GM23338 (cell line): ENCODE data around the gene GPR33. TPM values are rescaled to one million over a fixed set of nuclear protein-coding genes. Genes with fewer than 3 reads are reported as not detected.
"Not testable (repeated sequence)": the region's sequence is repeated elsewhere in the genome, so short reads cannot be mapped to it uniquely, and the experiment has no call there.

Experiments
- ATAC-seq: fragments of 200-7000 bp; cut with Tn5 transposase; 3 replicates; pipeline ENCODE4 v1.9.1; 2020
- DNase-seq: peaks from one replicate; pipeline ENCODE4 v3.0.0-alpha.2; 2015; ENCODE audit warnings: low spot score
- H2AFZ ChIP-seq: fragments of 200-600 bp; sonication (generic); 2 replicates; pipeline ENCODE4 v1.8.0; 2016; ENCODE audit warnings: antibody characterized with exemption, mild to moderate bottlenecking, moderate library complexity
- H3F3A ChIP-seq: fragments of 200-600 bp; sonication (generic); replicated peaks from 2 replicates; pipeline ENCODE4 v1.8.0; 2017; ENCODE audit warnings: antibody characterized with exemption, mixed run types, low read depth
- H3K27ac ChIP-seq: fragments of 200-600 bp; sonication (generic); 2 replicates; pipeline ENCODE4 v1.6.1; 2016; ENCODE audit warnings: low read depth
- H3K27me3 ChIP-seq: fragments of 200-600 bp; sonication (generic); 2 replicates; pipeline ENCODE4 v1.8.0; 2016; ENCODE audit warnings: mild to moderate bottlenecking, mixed run types, moderate library complexity; ENCODE audit not compliant: insufficient read depth
- H3K36me3 ChIP-seq: fragments of 200-600 bp; sonication (generic); 2 replicates; pipeline ENCODE4 v1.8.0; 2016; ENCODE audit warnings: mild to moderate bottlenecking; ENCODE audit not compliant: insufficient read depth
- H3K4me1 ChIP-seq: fragments of 200-600 bp; sonication (generic); 2 replicates; pipeline ENCODE4 v1.8.0; 2016; ENCODE audit warnings: mild to moderate bottlenecking, moderate library complexity; ENCODE audit not compliant: insufficient read depth
- H3K4me2 ChIP-seq: fragments of 200-600 bp; sonication (generic); 2 replicates; pipeline ENCODE4 v1.7.1; 2017; ENCODE audit warnings: mixed run types
- H3K4me3 ChIP-seq: fragments of 200-600 bp; sonication (generic); 2 replicates; pipeline ENCODE4 v1.6.1; 2016; ENCODE audit warnings: mixed run types
- H3K79me2 ChIP-seq: fragments of 200-600 bp; sonication (generic); replicated peaks from 2 replicates; pipeline ENCODE4 v1.8.0; 2017; ENCODE audit warnings: mild to moderate bottlenecking; ENCODE audit not compliant: insufficient read depth
- H3K9me2 ChIP-seq: fragments of 200-600 bp; sonication (generic); 2 replicates; pipeline ENCODE4 v1.8.0; 2017; ENCODE audit not compliant: insufficient read depth
- H4K20me1 ChIP-seq: fragments of 200-600 bp; sonication (generic); replicated peaks from 2 replicates; pipeline ENCODE4 v1.8.0; 2017; ENCODE audit warnings: mild to moderate bottlenecking; ENCODE audit not compliant: insufficient read depth
- H3K27ac Mint-ChIP-seq: 2 replicates; pipeline ENCODE4 v1.8.0; 2020; ENCODE audit warnings: inconsistent platforms, mild to moderate bottlenecking, moderate library complexity, mixed read lengths
- H3K27me3 Mint-ChIP-seq: 3 replicates; pipeline ENCODE4 v1.8.0; 2022; ENCODE audit warnings: low read depth, mild to moderate bottlenecking, moderate library complexity, mixed read lengths, inconsistent platforms; ENCODE audit not compliant: insufficient read depth, poor library complexity
- H3K36me3 Mint-ChIP-seq: 3 replicates; pipeline ENCODE4 v1.8.0; 2021; ENCODE audit warnings: low read depth, mild to moderate bottlenecking, inconsistent platforms, moderate library complexity, mixed read lengths
- H3K4me1 Mint-ChIP-seq: 3 replicates; pipeline ENCODE4 v1.8.0; 2020; ENCODE audit warnings: mild to moderate bottlenecking, inconsistent platforms, mixed read lengths
- H3K4me3 Mint-ChIP-seq: 3 replicates; pipeline ENCODE4 v1.8.0; 2021; ENCODE audit warnings: moderate library complexity, mild to moderate bottlenecking, inconsistent platforms, mixed read lengths
- H3K9me3 Mint-ChIP-seq: 3 replicates; pipeline ENCODE4 v1.8.0; 2020; ENCODE audit warnings: moderate library complexity, mild to moderate bottlenecking, inconsistent platforms, mixed read lengths
- EZH2 ChIP-seq: fragments of 200-600 bp; sonication (generic); IDR thresholded peaks from one replicate; pipeline ENCODE4 v1.8.0; 2017; ENCODE audit warnings: antibody characterized with exemption, mild to moderate bottlenecking, low read depth; ENCODE audit not compliant: unreplicated experiment
- POLR2AphosphoS5 ChIP-seq: IDR thresholded peaks from 2 replicates; pipeline ENCODE4 v1.6.1; 2016; ENCODE audit warnings: antibody characterized with exemption, low read depth
- STAT1 ChIP-seq: IDR thresholded peaks from one replicate; pipeline ENCODE4 v1.6.1; 2016; ENCODE audit warnings: antibody characterized with exemption; ENCODE audit not compliant: unreplicated experiment
- ZNF114 ChIP-seq: fragments of 250-450 bp; sonication (Bioruptor Pico); IDR thresholded peaks from 2 replicates; pipeline ENCODE4 v1.5.0; 2020; ENCODE audit warnings: mild to moderate bottlenecking, moderate library complexity
- ZNF331 ChIP-seq: fragments of 250-450 bp; sonication (Bioruptor Pico); IDR thresholded peaks from 2 replicates; pipeline ENCODE4 v1.5.0; 2020; ENCODE audit warnings: low read depth, mild to moderate bottlenecking, moderate library complexity
- polyA plus RNA-seq: library from polyadenylated mRNA; unstranded; fragments of >200 nt; fragmentation: Nextera tagmentation; extraction: Ambion mirVana; gene quantifications from 2 replicates; pipeline ENCODE4 v1.2.1, GENCODE V29; 2016
- total RNA-seq: library from RNA; depleted of rRNA; stranded (reverse); fragments of >200 nt; shearing (Covaris generic); gene quantifications from 2 replicates; pipeline ENCODE4 v1.2.3, GENCODE V29; 2014
- TF ChIP-seq, protein P1 (sequence below): IDR thresholded peaks from one replicate; pipeline ENCODE4 v1.6.1; 2018; ENCODE audit warnings: antibody characterized with exemption; ENCODE audit not compliant: unreplicated experiment
- TF ChIP-seq, protein P2 (sequence below), 2 experiments: fragments of 200-600 bp in 1 of 2; sonication (generic) in 1 of 2; conservative IDR thresholded peaks; 2 replicates each; pipeline versions ENCODE4 v1.5.1 to v1.6.1; 2016 to 2017; ENCODE audit warnings: antibody characterized with exemption in 2 of 2, low read depth in 2 of 2, mild to moderate bottlenecking in 2 of 2, moderate library complexity in 1 of 2
- TF ChIP-seq, protein P3 (sequence below): IDR thresholded peaks from 2 replicates; pipeline ENCODE4 v1.6.1; 2016; ENCODE audit warnings: antibody characterized with exemption

The GPR33 gene
- total and polyA plus RNA-seq, 2 experiments from 2014 or later = not detected

DNA sequence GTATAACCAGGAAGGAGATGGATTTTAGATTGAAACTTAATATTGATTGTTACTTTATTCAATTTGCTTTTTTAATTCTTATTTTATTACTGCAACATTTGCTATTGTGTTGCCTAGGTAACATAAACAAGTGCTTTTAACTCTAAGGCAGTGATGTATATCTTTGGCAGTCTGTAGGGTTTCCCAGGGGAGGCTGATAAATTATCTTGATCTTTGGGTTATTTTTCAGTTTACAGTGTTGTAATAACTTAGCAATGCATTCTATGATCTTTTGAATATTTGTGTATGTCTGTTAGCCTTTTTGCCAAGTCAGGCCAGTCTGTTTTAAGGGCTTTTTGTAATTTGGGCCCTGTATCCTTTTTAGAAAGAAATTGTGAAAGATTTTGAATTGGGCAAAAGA lies 22.7 kb downstream of the GPR33 start:
- Mint-ChIP-seq H3K36me3 (no peaks in the 10 kb centered on the region), H3K4me1 (peaks cover 4% of the 10 kb centered on the region), H3K27ac (no peak overlapping the region), H3K4me3 (no peak overlapping the region), H3K9me3 (no peaks in the 10 kb centered on the region; the same call in 2 of the 3 replicates), H3K27me3 (no peaks in the 10 kb centered on the region)
- no peaks in the 10 kb centered on the region for H4K20me1 ChIP-seq
- no peaks in the 10 kb centered on the region for H3F3A ChIP-seq
- TF ChIP-seq ZNF331 (CRISPR knock-in tag) = no peak
- TF ChIP-seq, protein P1, sequence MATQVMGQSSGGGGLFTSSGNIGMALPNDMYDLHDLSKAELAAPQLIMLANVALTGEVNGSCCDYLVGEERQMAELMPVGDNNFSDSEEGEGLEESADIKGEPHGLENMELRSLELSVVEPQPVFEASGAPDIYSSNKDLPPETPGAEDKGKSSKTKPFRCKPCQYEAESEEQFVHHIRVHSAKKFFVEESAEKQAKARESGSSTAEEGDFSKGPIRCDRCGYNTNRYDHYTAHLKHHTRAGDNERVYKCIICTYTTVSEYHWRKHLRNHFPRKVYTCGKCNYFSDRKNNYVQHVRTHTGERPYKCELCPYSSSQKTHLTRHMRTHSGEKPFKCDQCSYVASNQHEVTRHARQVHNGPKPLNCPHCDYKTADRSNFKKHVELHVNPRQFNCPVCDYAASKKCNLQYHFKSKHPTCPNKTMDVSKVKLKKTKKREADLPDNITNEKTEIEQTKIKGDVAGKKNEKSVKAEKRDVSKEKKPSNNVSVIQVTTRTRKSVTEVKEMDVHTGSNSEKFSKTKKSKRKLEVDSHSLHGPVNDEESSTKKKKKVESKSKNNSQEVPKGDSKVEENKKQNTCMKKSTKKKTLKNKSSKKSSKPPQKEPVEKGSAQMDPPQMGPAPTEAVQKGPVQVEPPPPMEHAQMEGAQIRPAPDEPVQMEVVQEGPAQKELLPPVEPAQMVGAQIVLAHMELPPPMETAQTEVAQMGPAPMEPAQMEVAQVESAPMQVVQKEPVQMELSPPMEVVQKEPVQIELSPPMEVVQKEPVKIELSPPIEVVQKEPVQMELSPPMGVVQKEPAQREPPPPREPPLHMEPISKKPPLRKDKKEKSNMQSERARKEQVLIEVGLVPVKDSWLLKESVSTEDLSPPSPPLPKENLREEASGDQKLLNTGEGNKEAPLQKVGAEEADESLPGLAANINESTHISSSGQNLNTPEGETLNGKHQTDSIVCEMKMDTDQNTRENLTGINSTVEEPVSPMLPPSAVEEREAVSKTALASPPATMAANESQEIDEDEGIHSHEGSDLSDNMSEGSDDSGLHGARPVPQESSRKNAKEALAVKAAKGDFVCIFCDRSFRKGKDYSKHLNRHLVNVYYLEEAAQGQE = no peak
- TF ChIP-seq POLR2AphosphoS5 = no peak
- TF ChIP-seq, protein P2, sequence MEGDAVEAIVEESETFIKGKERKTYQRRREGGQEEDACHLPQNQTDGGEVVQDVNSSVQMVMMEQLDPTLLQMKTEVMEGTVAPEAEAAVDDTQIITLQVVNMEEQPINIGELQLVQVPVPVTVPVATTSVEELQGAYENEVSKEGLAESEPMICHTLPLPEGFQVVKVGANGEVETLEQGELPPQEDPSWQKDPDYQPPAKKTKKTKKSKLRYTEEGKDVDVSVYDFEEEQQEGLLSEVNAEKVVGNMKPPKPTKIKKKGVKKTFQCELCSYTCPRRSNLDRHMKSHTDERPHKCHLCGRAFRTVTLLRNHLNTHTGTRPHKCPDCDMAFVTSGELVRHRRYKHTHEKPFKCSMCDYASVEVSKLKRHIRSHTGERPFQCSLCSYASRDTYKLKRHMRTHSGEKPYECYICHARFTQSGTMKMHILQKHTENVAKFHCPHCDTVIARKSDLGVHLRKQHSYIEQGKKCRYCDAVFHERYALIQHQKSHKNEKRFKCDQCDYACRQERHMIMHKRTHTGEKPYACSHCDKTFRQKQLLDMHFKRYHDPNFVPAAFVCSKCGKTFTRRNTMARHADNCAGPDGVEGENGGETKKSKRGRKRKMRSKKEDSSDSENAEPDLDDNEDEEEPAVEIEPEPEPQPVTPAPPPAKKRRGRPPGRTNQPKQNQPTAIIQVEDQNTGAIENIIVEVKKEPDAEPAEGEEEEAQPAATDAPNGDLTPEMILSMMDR (conservative IDR thresholded peaks at IDR 0.05; ENCODE audit: low read depth in 2 of 2) = no peak
- no peak for TF ChIP-seq ZNF114 (CRISPR knock-in tag)
- TF ChIP-seq STAT1 = no peak
- TF ChIP-seq EZH2 = no peak
- TF ChIP-seq, protein P3, sequence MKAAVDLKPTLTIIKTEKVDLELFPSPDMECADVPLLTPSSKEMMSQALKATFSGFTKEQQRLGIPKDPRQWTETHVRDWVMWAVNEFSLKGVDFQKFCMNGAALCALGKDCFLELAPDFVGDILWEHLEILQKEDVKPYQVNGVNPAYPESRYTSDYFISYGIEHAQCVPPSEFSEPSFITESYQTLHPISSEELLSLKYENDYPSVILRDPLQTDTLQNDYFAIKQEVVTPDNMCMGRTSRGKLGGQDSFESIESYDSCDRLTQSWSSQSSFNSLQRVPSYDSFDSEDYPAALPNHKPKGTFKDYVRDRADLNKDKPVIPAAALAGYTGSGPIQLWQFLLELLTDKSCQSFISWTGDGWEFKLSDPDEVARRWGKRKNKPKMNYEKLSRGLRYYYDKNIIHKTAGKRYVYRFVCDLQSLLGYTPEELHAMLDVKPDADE = no peak
- H2AFZ ChIP-seq = no peak overlapping the region
- ATAC-seq = no peak
- no peaks in the 10 kb centered on the region for H3K27me3 ChIP-seq
- no peak overlapping the region for H3K4me3 ChIP-seq
- DNase-seq = no peak
- H3K36me3 ChIP-seq = no peaks in the 10 kb centered on the region
- H3K79me2 ChIP-seq = no peaks in the 10 kb centered on the region
- H3K4me2 ChIP-seq = no peak overlapping the region
- no peaks in the 10 kb centered on the region for H3K4me1 ChIP-seq
- H3K9me2 ChIP-seq = peaks cover 8% of the 10 kb centered on the region
- no peak overlapping the region for H3K27ac ChIP-seq

DNA sequence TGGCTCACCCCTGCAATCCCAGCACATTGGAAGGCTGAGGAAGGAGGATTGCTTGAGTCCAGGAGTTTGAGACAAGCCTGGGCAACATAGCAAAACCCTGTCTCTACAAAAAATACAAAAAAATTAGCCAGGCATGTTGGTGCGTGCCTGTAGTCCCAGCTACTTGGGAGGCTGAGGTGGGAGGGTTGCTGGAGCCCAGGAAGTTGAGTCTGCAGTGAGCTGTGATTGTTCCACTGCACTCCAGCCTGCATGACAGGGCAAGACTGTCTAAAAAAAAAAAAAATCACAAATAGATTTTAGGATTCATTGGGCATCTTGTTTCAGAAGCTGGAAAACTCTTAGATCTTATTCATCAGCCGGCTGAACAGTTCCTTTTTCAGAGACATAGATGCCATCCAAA lies 25.4 kb downstream of the GPR33 start:
- not testable (repeated sequence) for H3K36me3 Mint-ChIP-seq, H3K27me3 ChIP-seq, H3K4me1 ChIP-seq, DNase-seq, H3F3A ChIP-seq, ATAC-seq, H3K27me3 Mint-ChIP-seq, H3K27ac Mint-ChIP-seq, H3K4me3 Mint-ChIP-seq, H3K9me2 ChIP-seq, H3K27ac ChIP-seq, H3K4me3 ChIP-seq, H3K9me3 Mint-ChIP-seq, H3K4me2 ChIP-seq, H3K79me2 ChIP-seq, H4K20me1 ChIP-seq, H3K36me3 ChIP-seq
- H3K4me1 Mint-ChIP-seq = peaks cover 15% of the 10 kb centered on the region
- H2AFZ ChIP-seq = 0 out of 2 replicates have a peak overlapping the region, but pooled peaks have one; percentile 48
